Measurements from ENCODE around the gene CORO6.

DNA sequence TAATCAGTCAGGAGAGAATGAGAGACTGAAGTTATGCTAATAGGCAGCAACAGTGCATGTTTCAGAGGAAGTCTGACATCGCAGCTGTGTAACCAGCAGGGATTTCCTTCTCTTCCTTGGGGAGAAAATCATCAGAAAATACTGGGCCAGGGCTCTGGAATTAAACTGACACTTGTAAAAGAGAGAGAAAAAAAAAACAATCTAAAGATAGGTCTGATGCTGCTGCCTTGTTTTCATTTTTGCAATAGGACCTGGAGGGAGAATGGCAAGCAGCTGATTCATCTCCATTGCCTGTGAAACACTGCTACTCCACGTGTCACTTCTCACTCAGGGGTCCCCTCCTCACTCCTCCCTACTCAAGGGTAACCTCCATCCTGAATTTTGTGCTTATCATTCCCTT, 17.7 kb upstream of the CORO6 start:
- TF ChIP-seq, protein P1, sequence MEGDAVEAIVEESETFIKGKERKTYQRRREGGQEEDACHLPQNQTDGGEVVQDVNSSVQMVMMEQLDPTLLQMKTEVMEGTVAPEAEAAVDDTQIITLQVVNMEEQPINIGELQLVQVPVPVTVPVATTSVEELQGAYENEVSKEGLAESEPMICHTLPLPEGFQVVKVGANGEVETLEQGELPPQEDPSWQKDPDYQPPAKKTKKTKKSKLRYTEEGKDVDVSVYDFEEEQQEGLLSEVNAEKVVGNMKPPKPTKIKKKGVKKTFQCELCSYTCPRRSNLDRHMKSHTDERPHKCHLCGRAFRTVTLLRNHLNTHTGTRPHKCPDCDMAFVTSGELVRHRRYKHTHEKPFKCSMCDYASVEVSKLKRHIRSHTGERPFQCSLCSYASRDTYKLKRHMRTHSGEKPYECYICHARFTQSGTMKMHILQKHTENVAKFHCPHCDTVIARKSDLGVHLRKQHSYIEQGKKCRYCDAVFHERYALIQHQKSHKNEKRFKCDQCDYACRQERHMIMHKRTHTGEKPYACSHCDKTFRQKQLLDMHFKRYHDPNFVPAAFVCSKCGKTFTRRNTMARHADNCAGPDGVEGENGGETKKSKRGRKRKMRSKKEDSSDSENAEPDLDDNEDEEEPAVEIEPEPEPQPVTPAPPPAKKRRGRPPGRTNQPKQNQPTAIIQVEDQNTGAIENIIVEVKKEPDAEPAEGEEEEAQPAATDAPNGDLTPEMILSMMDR (IDR thresholded peaks at IDR 0.05), result no peak
- no peak for TF ChIP-seq POLR2AphosphoS5 (IDR thresholded peaks at IDR 0.05)
